K562 (cell line): Measurements from ENCODE around the gene SOX15. TPM values are rescaled to one million over a fixed set of nuclear protein-coding genes. Genes with fewer than 3 reads are reported as not detected.

Source experiments
- ATF1 ChIP-seq, 2 experiments: fragments of 450-650 bp in 1 of 2; IDR thresholded peaks; 2 replicates each; pipeline ENCODE4 v1.6.1; 2016; ENCODE audit warnings: missing compliant biosample characterization in 1 of 2, missing genetic modification characterization in 1 of 2
- CHD1 ChIP-seq: fragments of 200-600 bp; sonication (generic); IDR thresholded peaks from one replicate; pipeline ENCODE4 v1.6.1; 2012; ENCODE audit warnings: mild to moderate bottlenecking, moderate library complexity, low read length, inconsistent platforms
- CUX1 ChIP-seq: fragments of 200-800 bp; sonication (Bioruptor generic); IDR thresholded peaks from 2 replicates; pipeline ENCODE4 v1.6.1; 2016; ENCODE audit warnings: missing genetic modification characterization, missing compliant biosample characterization
- DIDO1 ChIP-seq: fragments of 450-650 bp; IDR thresholded peaks from 2 replicates; pipeline ENCODE4 v1.6.1; 2016; ENCODE audit warnings: low read depth, missing biosample characterization, missing genetic modification characterization
- DLX4 ChIP-seq: fragments of 250-450 bp; sonication (Bioruptor Pico); IDR thresholded peaks from 2 replicates; pipeline ENCODE4 v1.6.1; 2021; ENCODE audit warnings: mild to moderate bottlenecking
- ETV6 ChIP-seq, 3 experiments: fragments of 150-350 bp in 1 of 3; sonication (generic) in 1 of 3; formaldehyde crosslinking in 1 of 3; IDR thresholded peaks; 2 replicates each; pipeline versions ENCODE4 v1.6.1 to v1.8.0; 2014 to 2022; ENCODE audit warnings: borderline replicate concordance in 2 of 3, low read depth in 2 of 3, antibody characterized with exemption in 1 of 3, low read length in 1 of 3, mild to moderate bottlenecking in 1 of 3, missing genetic modification reagents in 1 of 3
- FOXA3 ChIP-seq, 2 experiments: fragments of 450-650 bp in 1 of 2; sonication (generic) in 1 of 2; formaldehyde crosslinking; IDR thresholded peaks in 1 of 2; conservative IDR thresholded peaks in 1 of 2; 2 replicates each; pipeline versions ENCODE4 v1.4.0 to v1.8.0; 2020 to 2022; ENCODE audit warnings: mild to moderate bottlenecking in 2 of 2, missing genetic modification reagents in 1 of 2
- HES1 ChIP-seq: fragments of 450-650 bp; IDR thresholded peaks from 2 replicates; pipeline ENCODE4 v1.6.1; 2016; ENCODE audit warnings: low read depth, mild to moderate bottlenecking, moderate library complexity
- MAFG ChIP-seq: fragments of 450-650 bp; conservative IDR thresholded peaks from 2 replicates; pipeline ENCODE4 v1.6.1; 2016; ENCODE audit warnings: missing genetic modification characterization, missing compliant biosample characterization
- MAFK ChIP-seq: IDR thresholded peaks from 2 replicates; pipeline ENCODE4 v1.6.1; 2011; ENCODE audit warnings: low read length, improper control_type of control experiment
- NFRKB ChIP-seq: fragments of 450-650 bp; IDR thresholded peaks from 2 replicates; pipeline ENCODE4 v1.6.1; 2016; ENCODE audit warnings: low read depth
- NFXL1 ChIP-seq: fragments of 450-650 bp; formaldehyde crosslinking; IDR thresholded peaks from 2 replicates; pipeline ENCODE4 v1.4.0; 2021; ENCODE audit warnings: mild to moderate bottlenecking
- NR1H2 ChIP-seq: sonication (generic); formaldehyde crosslinking; IDR thresholded peaks from 2 replicates; pipeline ENCODE4 v1.4.0; 2020; ENCODE audit warnings: mild to moderate bottlenecking, missing genetic modification reagents
- SOX6 ChIP-seq: fragments of 450-650 bp; IDR thresholded peaks from 2 replicates; pipeline ENCODE4 v1.6.1; 2014; ENCODE audit warnings: mild to moderate bottlenecking
- YBX1 ChIP-seq: fragments of 450-650 bp; IDR thresholded peaks from 2 replicates; pipeline ENCODE4 v1.7.1; 2016; ENCODE audit warnings: mild to moderate bottlenecking
- ZFP30 ChIP-seq: fragments of 250-450 bp; sonication (Bioruptor Pico); IDR thresholded peaks from 2 replicates; pipeline ENCODE4 v1.8.0; 2022; ENCODE audit warnings: moderate library complexity, mild to moderate bottlenecking, inconsistent platforms, borderline replicate concordance
- ZNF121 ChIP-seq: sonication (generic); formaldehyde crosslinking; conservative IDR thresholded peaks from 2 replicates; pipeline ENCODE4 v1.8.0; 2022; ENCODE audit warnings: missing genetic modification reagents
- ZNF197 ChIP-seq: fragments of 200-800 bp; sonication (Bioruptor generic); IDR thresholded peaks from 2 replicates; pipeline ENCODE4 v1.6.1; 2016; ENCODE audit warnings: low read depth, missing genetic modification characterization, missing compliant biosample characterization
- ZNF584 ChIP-seq: fragments of 200-800 bp; sonication (Bioruptor generic); IDR thresholded peaks from 2 replicates; pipeline ENCODE4 v1.6.1; 2016; ENCODE audit warnings: low read depth, mild to moderate bottlenecking, missing genetic modification characterization, missing compliant biosample characterization
- ZNF707 ChIP-seq: fragments of 250-450 bp; sonication (Bioruptor Pico); conservative IDR thresholded peaks from 2 replicates; pipeline ENCODE4 v1.8.0; 2022; ENCODE audit warnings: inconsistent platforms, mild to moderate bottlenecking, moderate library complexity
- ZNF75A ChIP-seq: fragments of 450-650 bp; formaldehyde crosslinking; IDR thresholded peaks from 2 replicates; pipeline ENCODE4 v1.4.0; 2020; ENCODE audit warnings: mild to moderate bottlenecking
- ZSCAN29 ChIP-seq: fragments of 450-650 bp; IDR thresholded peaks from 2 replicates; pipeline ENCODE4 v1.6.1; 2017
- polyA plus RNA-seq, 8 experiments: library from polyadenylated mRNA; depleted of rRNA in 4 of 8; stranded (reverse) in 5 of 8; unstranded in 3 of 8; fragments of >200 nt; fragmentation: Nextera tagmentation in 2 of 8; fragmentation: Illumina TruSeq in 1 of 8; extraction: Ambion mirVana in 2 of 8; extraction: Trizol in 1 of 8; gene quantifications; 2 replicates each; pipeline versions ENCODE4 v1.2.1 to v1.2.3, GENCODE V29; 2011 to 2014; ENCODE audit warnings: inconsistent platforms in 1 of 8, missing spikeins in 1 of 8
- total RNA-seq, 7 experiments: library from RNA; depleted of rRNA in 6 of 7; stranded (reverse); fragments of >200 nt in 6 of 7; fragmentation: Illumina TruSeq in 2 of 7; extraction: Trizol in 2 of 7; gene quantifications; 2 replicates each; pipeline versions ENCODE4 v1.2.1 to v1.2.3, GENCODE V29; 2011 to 2021; ENCODE audit warnings: low replicate concordance in 1 of 7

Gene SOX15
- total and polyA plus RNA-seq, 9 of the 15 experiments (the other 6 are each of a cell fraction or from before 2014, with no cell fraction given) = 0.07 to 0.33 (median 0.19) TPM; not detected in 5

GRCh38 chr17:7611635-7612293, 21.9 kb upstream of the SOX15 start (continued):
- 0 out of 2 replicates have a peak, but pooled peaks have one; percentile 20 for TF ChIP-seq HES1
- TF ChIP-seq DIDO1 (tag) = no peak
- TF ChIP-seq ZFP30 (CRISPR knock-in tag) = no peak
- TF ChIP-seq ZNF75A (CRISPR knock-in tag) = no peak
- no peak for TF ChIP-seq ZNF121
- no peak for TF ChIP-seq ETV6 (IDR thresholded peaks at IDR 0.05; ENCODE audit: borderline replicate concordance in 1 of 2, low read depth in 2 of 2, low read length in 1 of 2)
- TF ChIP-seq ETV6 (CRISPR knock-in tag; IDR thresholded peaks at IDR 0.05; ENCODE audit: borderline replicate concordance) = no peak
- TF ChIP-seq ZNF197 (CRISPR knock-in tag) = no peak
- TF ChIP-seq FOXA3 (CRISPR knock-in tag; conservative IDR thresholded peaks at IDR 0.05 in 1 of 2, IDR thresholded peaks at IDR 0.05 in 1 of 2) = no peak
- TF ChIP-seq ZNF707 = no peak
- TF ChIP-seq SOX6 = peak; percentile 67
- no peak for TF ChIP-seq NFXL1 (CRISPR knock-in tag)
- no peak for TF ChIP-seq ZNF584
- no peak for TF ChIP-seq DLX4 (CRISPR knock-in tag)
- no peak for TF ChIP-seq YBX1
- no peak for TF ChIP-seq ZSCAN29
- TF ChIP-seq NR1H2 (CRISPR knock-in tag) = no peak
- peak; percentile 96 for TF ChIP-seq MAFK
- no peak for TF ChIP-seq CHD1
- peak; percentile 99 for TF ChIP-seq MAFG
- TF ChIP-seq CUX1 (CRISPR knock-in tag) = no peak
- no peak for TF ChIP-seq NFRKB
- TF ChIP-seq ATF1 (CRISPR knock-in tag; IDR thresholded peaks at IDR 0.05) = no peak
- no peak for TF ChIP-seq ATF1 (tag; IDR thresholded peaks at IDR 0.05)
